Stimulated activated CD8-positive, alpha-beta memory T cell treated with anti-CD3 and anti-CD28 coated beads, Interleukin-7, amount 100 ng/mL, for 24 hours (primary cell): ENCODE measurements around the gene KPNA6.
"Not testable (repeated sequence)": the region's sequence is repeated elsewhere in the genome, so short reads cannot be mapped to it uniquely, and the experiment has no call there.

Source experiments
- DNase-seq: peaks from one replicate; pipeline ENCODE4 v3.0.0-alpha.2; 2020; ENCODE audit warnings: low read depth

KPNA6 gene

DNA sequence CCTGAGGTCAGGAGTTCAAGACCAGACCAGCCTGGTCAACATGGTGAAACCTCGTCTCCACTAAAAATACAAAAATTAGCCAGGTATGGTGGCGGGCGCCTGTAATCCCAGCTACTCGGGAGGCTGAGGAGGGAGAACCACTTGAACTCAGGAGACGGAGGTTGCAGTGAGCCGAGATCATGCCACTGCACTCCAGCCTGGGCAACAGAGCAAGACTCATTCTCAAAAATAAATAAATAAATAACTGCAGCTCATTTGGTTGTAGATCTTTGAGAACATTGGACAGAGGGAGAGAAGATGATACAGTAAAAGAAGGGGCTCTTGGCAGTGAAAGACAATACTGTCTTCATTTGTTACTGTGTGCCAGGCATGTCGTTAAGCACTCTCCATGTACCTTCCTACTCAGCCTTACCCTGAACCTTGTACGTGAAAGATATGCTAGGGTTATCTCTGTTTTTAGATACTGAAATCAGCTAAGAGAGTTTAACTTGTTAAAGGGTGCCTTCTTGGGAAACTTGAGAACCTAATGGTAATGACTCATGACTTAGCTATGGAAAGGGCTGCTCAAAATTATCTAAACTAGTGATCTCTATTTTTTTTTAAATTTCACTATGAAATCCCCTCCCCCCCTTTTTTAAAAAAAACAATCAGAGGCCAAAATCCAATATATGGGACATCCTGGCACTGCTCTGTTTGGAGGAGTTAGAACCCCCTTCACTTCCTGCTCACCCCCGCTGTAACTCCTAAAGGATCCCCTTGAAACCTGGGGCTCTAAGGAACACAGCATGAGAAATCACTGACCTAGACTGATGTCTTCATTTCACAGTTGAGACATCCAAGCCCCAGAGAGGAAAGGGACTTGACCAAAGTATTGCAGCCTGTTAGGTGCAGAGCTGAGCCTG lies 6.8 kb upstream of the KPNA6 start:
- no peak for DNase-seq

DNA sequence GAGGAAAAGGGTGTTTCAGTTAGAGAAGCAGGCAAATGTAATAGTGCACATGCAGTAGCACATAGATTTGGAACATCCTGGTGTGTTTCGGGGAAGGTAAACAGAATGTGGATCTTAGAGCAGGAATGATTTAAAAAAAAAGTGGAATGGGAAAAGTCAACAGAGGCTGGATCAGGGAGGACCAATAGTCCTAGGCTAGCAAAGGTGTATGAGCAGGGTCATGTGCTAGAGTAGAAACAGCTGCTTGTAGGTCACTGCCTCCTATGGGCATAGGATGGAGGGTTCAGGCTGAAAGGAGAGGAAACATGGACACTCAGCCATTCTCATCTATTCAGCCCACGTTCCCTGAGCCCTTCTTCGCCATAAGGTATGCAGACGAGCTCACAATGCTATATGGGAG lies 3.7 kb upstream of the KPNA6 start:
- no peak for DNase-seq

DNA sequence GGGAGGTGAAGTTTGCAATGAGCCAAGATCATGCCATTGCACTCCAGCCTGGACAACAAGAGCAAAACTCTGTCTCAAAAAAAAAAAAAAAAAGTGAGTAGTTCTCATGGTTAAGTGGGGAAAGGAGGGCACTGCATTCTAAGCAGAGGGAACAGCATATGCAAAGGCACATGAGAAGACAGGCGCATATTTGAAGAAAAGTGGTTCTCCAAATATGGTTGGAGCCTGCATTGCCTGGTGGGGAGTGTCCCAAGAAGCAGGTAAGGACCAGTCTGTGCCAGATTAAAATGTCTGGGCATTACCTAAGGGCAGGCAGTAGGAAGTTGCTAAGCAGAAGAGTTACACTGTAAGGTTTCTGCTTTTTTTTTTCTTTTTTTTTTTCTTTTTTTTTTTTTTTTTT lies 2.5 kb upstream of the KPNA6 start:
- no peak for DNase-seq

DNA sequence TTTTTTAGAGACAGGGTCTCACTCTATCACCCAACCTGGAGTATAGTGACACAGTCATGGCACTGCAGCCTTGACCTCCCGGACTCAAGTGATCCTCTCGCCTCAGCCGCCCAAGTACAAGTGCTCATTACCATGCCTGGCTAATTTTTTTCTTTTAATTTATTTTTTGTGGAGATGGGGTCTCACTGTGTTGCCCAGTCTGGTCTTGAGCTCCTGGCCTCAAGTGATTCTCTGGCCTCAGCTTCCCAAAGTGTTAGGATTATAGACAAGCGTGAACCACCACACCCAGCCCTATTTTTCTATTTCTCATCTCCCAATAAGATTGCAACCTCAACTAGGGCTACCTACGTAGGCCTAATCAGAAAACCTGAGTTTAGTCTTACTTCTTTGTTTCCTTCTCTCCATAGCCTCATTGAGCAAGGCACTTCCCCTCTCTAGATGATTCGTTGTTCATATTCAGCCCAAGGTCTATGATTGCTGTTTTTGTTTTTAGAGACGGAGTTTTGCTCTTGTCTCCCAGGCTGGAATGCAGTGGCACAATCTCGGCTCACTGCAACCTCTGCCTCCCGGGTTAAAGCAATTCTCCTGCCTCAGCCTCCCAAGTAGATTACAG lies 1.1 kb upstream of the KPNA6 start:
- DNase-seq: no peak

DNA sequence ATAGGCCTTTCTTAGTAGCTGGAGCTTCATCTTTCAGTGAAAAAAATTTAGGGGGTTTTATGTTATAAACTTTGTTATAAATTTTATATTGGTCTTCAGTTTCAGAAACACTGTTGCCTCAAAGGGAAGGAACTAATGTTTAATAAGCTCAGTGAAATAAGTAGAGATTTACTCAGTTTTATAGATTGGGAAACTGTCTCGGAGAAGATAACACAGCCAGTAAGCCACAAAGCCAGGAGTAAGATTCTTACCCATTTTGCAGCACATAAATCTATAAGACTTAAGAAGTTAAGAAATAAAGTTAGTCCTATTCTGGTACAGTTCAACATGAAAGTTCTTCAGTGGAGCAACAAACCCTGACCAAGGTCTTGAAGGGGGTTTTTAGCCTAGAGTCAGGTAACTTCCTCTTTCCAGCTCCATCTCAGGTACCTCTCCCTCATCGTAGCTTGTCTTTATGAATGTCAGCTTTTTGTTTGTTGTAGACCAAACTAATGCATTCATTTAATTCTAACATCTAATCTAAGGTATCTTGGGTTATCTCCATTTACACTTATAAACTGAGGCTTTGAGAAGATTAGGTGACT lies 3.3 kb downstream of the KPNA6 start:
- no peak for DNase-seq

DNA sequence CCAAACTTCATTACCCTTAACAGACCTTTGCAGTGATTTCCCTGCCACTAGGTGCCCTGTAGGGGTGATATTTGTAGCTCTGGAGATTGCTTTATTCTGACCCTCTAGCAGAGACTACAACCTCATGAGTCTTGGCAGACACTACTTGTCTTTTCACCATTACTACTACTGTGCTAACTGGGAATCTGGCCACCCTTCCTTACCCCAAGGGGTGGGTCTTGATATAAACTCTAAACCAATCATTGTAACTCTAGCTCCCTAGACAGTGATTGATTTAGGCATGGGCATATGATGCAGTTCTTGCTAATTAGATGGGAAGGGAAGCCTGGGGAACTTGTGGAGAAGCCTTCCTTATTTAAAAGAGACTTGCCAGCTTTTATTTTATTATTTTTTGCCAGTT lies 3.9 kb downstream of the KPNA6 start:
- no peak for DNase-seq

DNA sequence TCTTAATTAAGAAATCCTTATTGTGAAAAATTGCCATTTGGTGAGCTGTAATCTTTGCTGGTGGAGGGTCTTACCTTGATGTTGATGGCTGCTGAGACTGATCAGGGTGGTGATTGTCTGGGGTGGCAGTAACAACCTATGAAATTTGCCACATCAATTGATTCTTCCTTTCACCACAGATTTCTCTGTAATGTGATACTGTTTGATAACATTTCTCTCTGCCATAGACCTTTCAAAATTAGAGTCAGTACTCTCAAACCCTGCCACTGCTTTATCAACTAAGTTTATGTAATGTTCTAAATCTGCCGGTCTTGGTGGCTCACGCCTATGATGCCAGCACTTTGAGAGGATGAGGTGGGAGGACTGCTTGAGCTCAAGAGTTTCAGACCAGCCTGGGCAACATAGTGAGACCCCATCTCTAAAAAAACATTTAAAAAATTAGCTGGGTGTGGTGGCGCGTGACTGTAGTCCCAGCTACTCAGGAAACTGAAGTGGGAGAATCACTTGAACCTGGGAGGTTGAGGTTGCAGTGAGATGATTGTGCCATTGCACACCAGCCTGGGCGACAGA lies 5.0 kb downstream of the KPNA6 start:
- no peak for DNase-seq

DNA sequence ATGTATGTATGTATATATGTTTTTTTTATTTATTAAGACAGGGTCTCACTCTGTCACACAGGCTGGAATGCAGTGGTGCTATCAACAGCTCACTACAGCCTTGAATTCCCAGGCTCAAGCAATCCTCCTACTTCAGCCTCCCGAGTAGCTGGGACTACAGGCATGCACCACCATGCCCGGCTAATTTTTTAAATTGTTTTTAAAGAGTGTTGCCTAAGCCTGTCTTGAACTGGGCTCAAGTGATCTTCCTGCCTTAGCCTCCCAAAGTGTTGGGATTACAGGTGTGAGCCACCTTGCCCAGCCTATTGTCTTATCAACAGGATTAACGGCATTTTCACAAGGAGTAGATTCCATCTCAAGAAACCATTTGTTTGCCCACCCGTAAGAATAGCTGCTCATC lies 5.6 kb downstream of the KPNA6 start:
- not testable (repeated sequence) for DNase-seq

DNA sequence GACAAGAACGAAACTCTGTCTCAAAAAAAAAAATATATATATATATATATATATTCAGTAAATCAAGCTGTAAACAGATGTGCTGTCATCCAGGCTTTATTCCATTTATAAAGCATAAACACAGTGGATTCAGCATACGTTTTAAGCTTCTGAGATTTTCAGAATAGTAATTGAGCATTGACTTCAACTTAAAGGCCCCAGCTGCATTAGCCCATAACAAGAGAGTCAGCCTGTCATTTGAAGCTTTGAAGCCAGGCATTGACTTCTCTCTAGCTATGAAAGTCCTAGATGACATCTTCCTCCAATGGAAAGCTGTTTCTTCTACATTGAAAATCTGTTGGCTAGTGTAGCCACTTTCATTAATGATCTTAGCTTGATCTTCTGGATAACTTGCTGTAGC lies 6.6 kb downstream of the KPNA6 start:
- DNase-seq: no peak

DNA sequence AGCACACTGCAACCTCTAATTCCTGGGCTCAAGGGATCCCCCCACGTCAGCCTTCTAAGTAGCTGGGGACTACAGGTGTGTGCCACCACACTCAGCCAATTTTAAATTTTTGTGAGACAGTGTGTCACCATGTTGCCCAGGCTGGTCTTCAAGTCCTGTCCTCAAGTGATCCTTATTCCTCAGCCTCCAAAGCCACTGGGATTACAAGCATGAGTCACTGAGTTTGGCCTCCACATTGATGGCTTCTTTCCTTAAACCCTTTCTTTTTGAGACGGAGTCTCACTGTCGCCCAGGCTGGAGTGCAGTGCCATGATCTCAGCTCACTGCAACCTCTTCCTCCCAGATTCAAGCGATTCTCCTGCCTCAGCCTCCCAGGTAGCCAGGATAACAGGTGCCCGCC lies 7.6 kb downstream of the KPNA6 start:
- no peak for DNase-seq

DNA sequence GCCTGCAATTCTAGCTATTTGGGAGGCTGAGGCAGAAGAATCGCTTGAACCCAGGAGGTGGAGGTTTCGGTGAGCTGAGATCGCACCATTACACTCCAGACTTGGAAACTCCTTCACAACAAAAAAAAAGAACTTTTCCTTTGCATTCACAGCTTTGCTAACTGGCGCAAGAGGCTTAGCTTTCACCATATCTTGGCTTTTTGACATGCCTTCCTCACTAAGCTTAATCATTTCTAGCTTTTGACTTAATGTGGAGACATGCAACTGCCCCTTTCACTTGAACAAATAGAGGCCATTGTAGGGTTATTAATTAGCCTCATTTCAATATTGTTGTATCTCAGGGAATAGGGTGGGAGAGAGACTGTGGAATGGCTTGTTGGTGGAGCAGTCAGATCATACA lies 8.7 kb downstream of the KPNA6 start:
- DNase-seq: no peak

DNA sequence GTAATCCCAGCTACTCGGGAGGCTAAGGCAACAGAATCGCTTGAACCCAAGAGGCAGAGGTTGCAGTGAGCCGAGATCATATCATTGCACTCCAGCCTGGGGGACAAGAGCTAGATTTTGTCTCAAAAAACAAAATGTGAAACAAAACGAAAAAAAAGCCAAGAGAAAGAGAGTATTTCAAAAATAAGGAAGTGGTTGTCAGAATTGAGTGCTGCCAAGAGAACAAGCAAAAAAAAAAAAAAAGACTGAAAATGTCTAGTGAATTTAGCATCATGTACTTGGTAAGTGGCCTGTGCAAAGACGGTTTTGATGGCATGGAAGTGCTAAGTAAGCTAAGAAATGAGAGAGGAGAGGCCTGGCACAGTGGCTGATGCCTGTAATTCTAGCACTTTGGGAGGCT lies 14.3 kb downstream of the KPNA6 start:
- no peak for DNase-seq

DNA sequence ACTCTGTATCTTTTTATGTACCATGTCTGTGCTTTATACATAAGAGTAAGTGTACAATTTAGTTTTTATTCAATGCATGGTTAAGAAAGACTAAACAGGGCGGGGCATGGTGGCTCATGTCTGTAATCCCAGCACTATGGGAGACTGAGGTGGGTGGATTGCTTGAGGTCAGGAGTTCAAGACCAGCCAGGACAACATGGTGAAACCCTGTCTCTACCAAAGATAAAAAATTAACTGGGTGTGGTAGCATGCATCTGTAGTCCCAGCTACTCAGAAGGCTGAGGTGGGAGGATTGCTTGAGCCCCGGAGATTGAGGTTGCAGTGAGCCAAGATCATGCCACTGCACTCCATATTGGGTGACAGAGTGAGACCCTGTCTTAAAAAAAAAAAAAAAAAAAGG lies 15.5 kb downstream of the KPNA6 start:
- not testable (repeated sequence) for DNase-seq

DNA sequence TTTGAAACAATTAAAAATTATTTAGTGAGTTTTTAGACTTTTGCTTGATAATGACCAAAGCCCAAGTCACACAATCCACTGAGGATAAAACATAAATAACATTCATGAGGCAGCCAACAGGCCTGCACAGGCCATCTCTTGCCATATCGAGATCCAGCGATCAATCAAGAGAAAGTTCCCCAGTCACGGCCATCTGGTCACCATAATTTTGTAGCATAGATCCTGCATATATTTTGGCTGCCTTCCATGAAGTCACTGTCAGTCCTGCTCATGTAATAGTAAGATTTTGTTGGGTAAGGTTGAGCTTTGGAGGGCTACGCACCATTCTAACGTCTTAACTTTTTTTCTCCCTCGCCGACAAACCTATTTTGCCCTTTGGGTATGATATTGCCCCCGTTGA lies 17.5 kb downstream of the KPNA6 start:
- no peak for DNase-seq

DNA sequence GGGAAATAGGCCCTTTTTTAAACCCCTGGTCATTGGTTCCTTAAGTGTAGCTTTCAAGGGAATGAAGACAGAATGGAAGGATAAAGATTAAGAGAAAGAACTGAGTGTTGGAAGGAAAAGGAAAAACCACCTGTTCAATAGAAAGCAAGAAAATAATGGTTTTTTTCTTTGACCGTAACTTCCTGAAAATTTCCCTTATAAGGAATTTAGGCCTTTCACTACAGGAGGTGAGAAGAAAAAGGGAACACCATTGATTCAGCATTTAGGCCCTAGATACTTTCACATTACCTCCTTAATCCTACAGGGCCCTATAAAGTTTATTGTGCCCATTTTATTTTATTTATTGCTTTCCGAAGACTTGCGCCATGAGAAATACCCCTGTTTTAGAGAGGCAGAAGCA lies 18.9 kb downstream of the KPNA6 start:
- no peak for DNase-seq

DNA sequence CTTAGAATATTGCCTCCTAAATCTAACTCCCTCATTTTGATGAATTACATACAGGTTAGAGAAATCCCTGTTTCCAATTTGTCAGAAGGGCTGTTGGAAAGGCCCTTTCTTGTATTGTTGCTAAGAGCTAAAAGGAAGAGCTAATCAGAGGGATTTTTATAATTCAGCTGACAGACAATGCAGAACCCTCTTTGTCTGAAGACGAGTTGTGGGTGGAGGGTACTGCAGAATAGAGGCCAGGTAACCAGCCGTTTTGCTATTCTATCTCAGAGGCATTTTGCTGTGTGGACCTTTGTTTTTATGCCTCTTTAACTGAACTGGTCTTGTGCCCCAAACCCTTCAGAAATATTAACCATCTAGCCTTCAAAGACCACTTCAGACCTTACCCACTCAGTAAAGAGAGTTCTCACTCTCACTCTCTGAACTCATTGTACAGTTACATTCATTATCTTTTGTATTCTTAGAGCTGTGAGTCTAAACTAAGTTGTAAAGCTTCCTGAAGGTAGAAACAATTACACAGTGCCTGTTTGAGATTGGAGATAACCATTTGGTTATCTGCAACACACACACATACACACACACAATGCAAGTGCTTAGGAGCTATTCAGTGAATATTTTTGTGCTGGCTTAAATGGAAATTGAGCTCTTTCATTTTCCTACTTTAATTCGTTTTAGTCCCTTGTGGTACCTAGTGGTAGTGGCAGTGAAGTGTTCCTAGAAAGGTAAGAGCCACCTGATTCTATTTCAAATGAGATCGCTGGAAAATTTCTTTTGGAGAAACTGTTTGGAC lies 19.7 kb downstream of the KPNA6 start:
- no peak for DNase-seq

DNA sequence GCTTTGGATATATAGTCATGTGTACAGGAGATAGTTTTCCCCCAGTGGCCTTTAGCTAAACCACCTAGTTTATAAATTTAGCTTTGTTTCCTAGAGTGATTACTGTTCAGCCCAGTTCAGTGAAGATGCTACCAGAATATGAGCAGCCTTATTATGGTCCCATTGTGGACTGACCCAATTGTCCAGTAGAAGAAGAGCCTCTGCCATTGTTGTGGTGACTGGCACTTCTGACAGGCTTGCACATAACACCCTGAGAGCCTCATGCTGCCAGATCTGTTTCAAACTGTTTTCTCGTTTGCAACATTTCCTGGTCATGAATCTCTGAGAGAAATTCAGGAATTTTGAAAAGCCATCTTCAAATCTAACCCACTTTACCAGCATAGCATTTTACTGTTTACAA lies 20.6 kb downstream of the KPNA6 start:
- no peak for DNase-seq

DNA sequence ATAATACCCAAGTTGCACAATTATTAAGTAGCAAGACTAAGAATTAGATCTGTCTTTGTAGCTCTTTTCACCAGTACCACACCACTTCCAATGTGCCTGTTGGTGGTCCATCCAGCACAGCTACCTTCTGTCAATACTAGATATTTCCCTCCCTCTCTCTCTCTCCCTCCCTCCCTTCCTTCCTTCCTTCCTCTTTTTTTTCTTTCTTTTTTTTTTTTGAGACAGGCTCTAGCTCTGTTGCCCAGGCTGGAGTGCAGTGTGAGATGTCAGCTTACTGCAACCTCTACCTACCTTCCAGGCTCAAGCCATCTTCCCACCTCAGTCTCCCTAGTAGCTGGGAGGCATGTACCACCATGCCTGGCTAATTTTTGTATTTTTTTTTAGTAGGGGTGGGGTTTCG lies 21.1 kb downstream of the KPNA6 start:
- DNase-seq: no peak

DNA sequence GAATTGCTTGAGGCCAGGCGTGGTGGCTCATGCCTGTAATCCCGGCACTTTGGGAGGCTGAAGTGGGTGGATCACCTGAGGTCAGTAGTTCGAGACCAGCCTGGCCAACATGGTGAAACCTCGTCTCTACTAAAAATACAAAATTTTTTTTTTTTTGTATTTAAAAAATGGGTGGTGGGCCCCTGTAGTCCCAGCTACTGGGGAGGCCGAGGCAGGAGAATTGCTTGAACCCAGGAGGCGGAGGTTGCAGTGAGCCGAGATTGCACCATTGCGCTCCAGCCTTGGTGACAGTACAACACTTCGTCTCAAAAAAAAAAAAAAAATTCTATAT lies 26.1 kb downstream of the KPNA6 start:
- not testable (repeated sequence) for DNase-seq

DNA sequence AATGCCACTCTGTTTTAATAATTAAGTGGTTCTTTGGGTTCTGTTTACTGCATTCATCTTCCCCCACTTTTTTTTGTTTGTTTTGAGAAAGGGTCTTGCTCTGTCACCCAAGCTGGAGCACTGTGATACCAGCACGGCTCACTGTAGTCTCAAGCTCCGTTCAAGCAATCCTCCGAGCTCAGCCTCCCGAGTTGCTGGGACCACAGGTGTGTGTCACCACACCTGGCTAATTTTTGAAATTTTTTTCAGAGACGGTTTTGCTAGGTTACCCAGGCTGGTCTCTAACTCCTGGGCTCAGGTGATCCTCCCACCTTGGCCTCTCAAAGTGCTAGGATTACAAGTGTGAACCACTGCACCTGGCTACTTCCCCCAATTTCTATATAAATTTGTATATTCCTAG lies 29.3 kb downstream of the KPNA6 start:
- no peak for DNase-seq

DNA sequence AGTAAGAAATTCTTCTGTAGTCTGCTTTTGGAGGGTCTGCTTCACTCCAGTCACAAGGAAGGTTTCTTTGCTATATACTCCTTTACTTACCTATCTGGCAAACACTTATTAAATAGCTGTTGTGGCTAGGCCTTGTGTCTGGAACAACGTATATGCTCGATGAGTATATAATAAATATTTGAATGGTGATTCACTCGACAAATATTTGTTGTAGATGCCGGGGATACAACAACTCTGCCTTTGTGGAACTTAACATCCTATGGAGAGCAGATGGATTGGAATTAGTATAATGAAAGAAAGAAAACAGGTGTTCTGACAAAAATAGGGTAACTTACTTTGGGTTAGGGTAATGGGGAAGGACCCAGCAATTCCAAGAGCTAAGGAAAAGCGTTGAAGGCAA lies 31.1 kb downstream of the KPNA6 start:
- no peak for DNase-seq
